Measurements from ENCODE around the gene NES. TPM values are rescaled to one million over a fixed set of nuclear protein-coding genes. Genes with fewer than 3 reads are reported as not detected.

NES gene
- total and polyA plus RNA-seq, 2 of the 8 experiments (the other 6 are each of a cell fraction or from before 2014, with no cell fraction given), result 13.3 to 135 TPM

GRCh38 chr1:156703336-156703735 lies 26.1 kb upstream of the NES start:
- WGBS, 2 experiments (ENCODE audit: extremely low coverage in 1 of 2, insufficient coverage in 1 of 2, insufficient read length in 1 of 2, insufficient replicate concordance in 2 of 2, low coverage in 1 of 2, low lambda C conversion rate in 2 of 2, missing lambda C conversion rate in 1 of 2), result 82% methylated on average over 4 of the region's 4 CpGs; no CpG with 5 or more reads in 1 of the 2 experiments
- POLR2A ChIA-PET (ENCODE audit: partially characterized antibody), result interaction anchor here (1.4 to 16.9 kb wide), 4 partner anchors 10 to 35 kb away, joined by 4 to 530 read pairs (median 100); partner anchors contain the start of genes ISG20L2, METTL25B and NES
- H3K4me3 ChIP-seq (ENCODE audit: extremely low read depth in 1 of 4, insufficient read depth in 2 of 4, low read depth in 3 of 4, low read length in 4 of 4), result peak overlapping the region; percentile 50 to 80 (median 70); a peak in 5 of 8 replicates

More at GRCh38 chr1:156703336-156703735, 26.1 kb upstream of the NES start:
- Histone ChIP-seq H4K20me1 (replicated peaks in 1 of 2; ENCODE audit: control insufficient read depth in 1 of 2, insufficient read depth in 2 of 2, low read length in 2 of 2) (peaks cover 6 to 14% of the 10 kb centered on the region in 2 experiments), H3K9ac (replicated peaks in 1 of 4; ENCODE audit: extremely low read depth in 1 of 4, low read depth in 3 of 4, low read length in 3 of 4) (no peak overlapping the region), H3K27me3 (replicated peaks in 1 of 4; ENCODE audit: control insufficient read depth in 3 of 4, extremely low read depth in 1 of 4, insufficient read depth in 3 of 4, low read length in 3 of 4) (peaks cover 0 to 19% (median 8%) of the 10 kb centered on the region in 4 experiments; a peak in 4 of 7 replicates), H3K18ac (ENCODE audit: extremely low read depth, low read length) (peak overlapping the region; percentile 24; the same call in 1 of the 2 replicates), H3K23me2 (ENCODE audit: low read depth, low read length) (peaks cover 31% of the 10 kb centered on the region; the same call in 1 of the 2 replicates), H2BK20ac (ENCODE audit: low read length) (no peak overlapping the region), H4K91ac (replicated peaks; ENCODE audit: insufficient read length, low read length) (no peak overlapping the region), H3K4ac (replicated peaks; ENCODE audit: insufficient read length, low read depth, low read length) (no peak overlapping the region), H3K9me3 (ENCODE audit: insufficient read depth in 2 of 2, low read depth in 1 of 2, low read length in 1 of 2) (no peaks in the 10 kb centered on the region), H4K8ac (ENCODE audit: extremely low read depth, insufficient read depth, low read length) (no peak overlapping the region), H4K5ac (ENCODE audit: insufficient read length, low read depth, low read length) (no peak overlapping the region), H3K14ac (ENCODE audit: insufficient read length) (no peak overlapping the region), H3K36me3 (ENCODE audit: control insufficient read depth in 2 of 4, insufficient read depth in 4 of 4, low read length in 3 of 4) (peaks cover 14 to 38% (median 26%) of the 10 kb centered on the region in 4 experiments), H3K79me2 (ENCODE audit: control insufficient read depth in 1 of 2, insufficient read depth in 2 of 2, low read length in 2 of 2) (peaks cover 7 to 24% of the 10 kb centered on the region in 2 experiments; a peak in 2 of 4 replicates), H2BK120ac (replicated peaks; ENCODE audit: low read depth, low read length) (no peak overlapping the region), H3K79me1 (ENCODE audit: low read depth, low read length) (peaks cover 4% of the 10 kb centered on the region; the same call in 1 of the 2 replicates), H3K23ac (ENCODE audit: insufficient read length) (no peak overlapping the region), H2BK5ac (ENCODE audit: low read depth, low read length) (no peak overlapping the region), H3K4me2 (ENCODE audit: insufficient read depth in 1 of 2, low read depth in 2 of 2, low read length in 2 of 2) (peak overlapping the region; percentile 77 to 94), H3K4me1 (replicated peaks in 1 of 4; ENCODE audit: control insufficient read depth in 3 of 4, insufficient read depth in 4 of 4, low read length in 3 of 4) (peaks cover 15 to 32% (median 22%) of the 10 kb centered on the region in 4 experiments), H2AK5ac (ENCODE audit: low read depth, low read length) (no peak overlapping the region), H2BK12ac (ENCODE audit: low read depth, low read length) (no peak overlapping the region), H2BK15ac (ENCODE audit: low read length) (no peak overlapping the region), H2AFZ (ENCODE audit: low read length) (no peak overlapping the region), H3K27ac (ENCODE audit: low read depth, low read length) (no peak overlapping the region), H3K56ac (replicated peaks; ENCODE audit: insufficient read length, low read depth, low read length) (no peak overlapping the region)
- no peak for TF ChIP-seq SIRT6 (IDR thresholded peaks at IDR 0.05; ENCODE audit: low read length)
- TF ChIP-seq TCF12 (IDR thresholded peaks at IDR 0.05; ENCODE audit: low read depth, low read length), result no peak
- no peak for TF ChIP-seq CEBPB (IDR thresholded peaks at IDR 0.05; ENCODE audit: low read depth, low read length)
- TF ChIP-seq POLR2AphosphoS5 (IDR thresholded peaks at IDR 0.05; ENCODE audit: low read depth, low read length), result no peak
- no peak for TF ChIP-seq YY1 (IDR thresholded peaks at IDR 0.05; ENCODE audit: low read depth, low read length)
- TF ChIP-seq POU5F1 (IDR thresholded peaks at IDR 0.05; ENCODE audit: low read depth, low read length), result no peak
- TF ChIP-seq EZH2 (IDR thresholded peaks at IDR 0.05; ENCODE audit: low read depth, low read length, severe bottlenecking), result no peak
- no peak for TF ChIP-seq RNF2 (IDR thresholded peaks at IDR 0.05; ENCODE audit: borderline replicate concordance, low read depth, low read length, missing control alignments, poor library complexity, severe bottlenecking)
- no peak for TF ChIP-seq SP1 (IDR thresholded peaks at IDR 0.05; ENCODE audit: low read depth, low read length)
- TF ChIP-seq KDM5A (IDR thresholded peaks at IDR 0.05; ENCODE audit: low read length), result no peak
- TF ChIP-seq SIX5 (IDR thresholded peaks at IDR 0.05; ENCODE audit: low read depth, low read length), result no peak
- DNase-seq (ENCODE audit: low read depth in 1 of 2, low spot score in 2 of 2) (no peak), FAIRE-seq (no peak)
- CTCF ChIA-PET (ENCODE audit: partially characterized antibody), result interaction anchor here (1.1 to 66.0 kb wide), 8 partner anchors 2 to 190 kb away, joined by 3 to 4284 read pairs (median 4); partner anchors contain the start of genes CRABP2, HDGF, ISG20L2 and METTL25B
